ENCODE data around the gene MRPL45.

DNA sequence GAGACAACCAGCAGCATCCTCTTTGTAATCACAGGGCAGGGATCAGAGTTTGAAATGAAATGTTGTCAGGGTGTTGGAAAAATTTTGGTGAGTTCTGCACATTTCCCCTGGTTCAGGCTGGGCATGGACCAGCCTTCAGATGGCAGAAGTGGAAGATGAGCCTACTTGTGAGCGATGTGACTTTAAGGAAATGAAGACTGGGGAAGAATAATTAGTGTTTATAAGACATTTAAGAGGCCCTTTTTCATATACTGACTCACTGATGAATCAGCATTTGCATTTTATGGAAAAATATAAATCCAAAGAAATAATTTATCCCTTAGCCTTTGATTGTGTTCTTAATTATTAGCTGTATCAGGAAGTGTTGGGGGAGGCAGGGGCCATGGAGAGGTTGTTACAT lies 25.9 kb downstream of the MRPL45 start:
- TF ChIP-seq, protein P1, sequence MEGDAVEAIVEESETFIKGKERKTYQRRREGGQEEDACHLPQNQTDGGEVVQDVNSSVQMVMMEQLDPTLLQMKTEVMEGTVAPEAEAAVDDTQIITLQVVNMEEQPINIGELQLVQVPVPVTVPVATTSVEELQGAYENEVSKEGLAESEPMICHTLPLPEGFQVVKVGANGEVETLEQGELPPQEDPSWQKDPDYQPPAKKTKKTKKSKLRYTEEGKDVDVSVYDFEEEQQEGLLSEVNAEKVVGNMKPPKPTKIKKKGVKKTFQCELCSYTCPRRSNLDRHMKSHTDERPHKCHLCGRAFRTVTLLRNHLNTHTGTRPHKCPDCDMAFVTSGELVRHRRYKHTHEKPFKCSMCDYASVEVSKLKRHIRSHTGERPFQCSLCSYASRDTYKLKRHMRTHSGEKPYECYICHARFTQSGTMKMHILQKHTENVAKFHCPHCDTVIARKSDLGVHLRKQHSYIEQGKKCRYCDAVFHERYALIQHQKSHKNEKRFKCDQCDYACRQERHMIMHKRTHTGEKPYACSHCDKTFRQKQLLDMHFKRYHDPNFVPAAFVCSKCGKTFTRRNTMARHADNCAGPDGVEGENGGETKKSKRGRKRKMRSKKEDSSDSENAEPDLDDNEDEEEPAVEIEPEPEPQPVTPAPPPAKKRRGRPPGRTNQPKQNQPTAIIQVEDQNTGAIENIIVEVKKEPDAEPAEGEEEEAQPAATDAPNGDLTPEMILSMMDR (IDR thresholded peaks at IDR 0.05; ENCODE audit: low read depth, low read length, missing input control), result no peak
- no peak for TF ChIP-seq JUND (IDR thresholded peaks at IDR 0.05)
- TF ChIP-seq TAF1 (conservative IDR thresholded peaks at IDR 0.05), result no peak
- no peak for TF ChIP-seq GABPA (IDR thresholded peaks at IDR 0.05 in 1 of 2, conservative IDR thresholded peaks at IDR 0.05 in 1 of 2)
- TF ChIP-seq REST (IDR thresholded peaks at IDR 0.05), result no peak
- TF ChIP-seq MAX (IDR thresholded peaks at IDR 0.05), result no peak
- TF ChIP-seq SP1 (IDR thresholded peaks at IDR 0.05), result no peak
- no peak for TF ChIP-seq ZBTB33 (IDR thresholded peaks at IDR 0.05)
- TF ChIP-seq RAD21 (IDR thresholded peaks at IDR 0.05), result no peak
- no peak for TF ChIP-seq YY1 (IDR thresholded peaks at IDR 0.05)
- TF ChIP-seq, protein P2, sequence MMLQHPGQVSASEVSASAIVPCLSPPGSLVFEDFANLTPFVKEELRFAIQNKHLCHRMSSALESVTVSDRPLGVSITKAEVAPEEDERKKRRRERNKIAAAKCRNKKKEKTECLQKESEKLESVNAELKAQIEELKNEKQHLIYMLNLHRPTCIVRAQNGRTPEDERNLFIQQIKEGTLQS (IDR thresholded peaks at IDR 0.05), result no peak
- no peak for TF ChIP-seq NR2F2 (IDR thresholded peaks at IDR 0.05)
- no peak for TF ChIP-seq EGR1 (IDR thresholded peaks at IDR 0.05; ENCODE audit: low read depth in 2 of 2)

All from liver (tissue), 3 donors.